IPS DF 19.7 (cell line): ENCODE data around the gene OSBPL2.

Experiments used
- DNase-seq: peaks from one replicate; pipeline ENCODE4 v3.0.0-alpha.2; 2013; ENCODE audit warnings: low read depth, low spot score

Gene OSBPL2

GRCh38 chr20:62237801-62238568, at the start of gene OSBPL2:
Gene OSBPL2 (plus strand): TSS chr20:62238521. CDS start chr20:62256185, 17,664 bp downstream.
- DNase-seq = peak; percentile 75

GRCh38 chr20:62190639-62191411, 47.5 kb upstream of the OSBPL2 start:
- DNase-seq = no peak

- DNase-seq = no peak
Measured at GRCh38 chr20:62191781-62192559, 46.4 kb upstream of the OSBPL2 start.

- DNase-seq = no peak
Measured at GRCh38 chr20:62192635-62193034, 45.7 kb upstream of the OSBPL2 start.

GRCh38 chr20:62193079-62194025, 45.0 kb upstream of the OSBPL2 start:
- DNase-seq = no peak

- DNase-seq = no peak
Measured at GRCh38 chr20:62195075-62195405, 43.3 kb upstream of the OSBPL2 start.

- DNase-seq = no peak
Measured at GRCh38 chr20:62195736-62196135, 42.6 kb upstream of the OSBPL2 start.

GRCh38 chr20:62196286-62196685, 42.0 kb upstream of the OSBPL2 start:
- DNase-seq = no peak

GRCh38 chr20:62197311-62197710, 41.0 kb upstream of the OSBPL2 start:
- no peak for DNase-seq

GRCh38 chr20:62197801-62198200, 40.5 kb upstream of the OSBPL2 start:
- no peak for DNase-seq

- DNase-seq = no peak
Measured at GRCh38 chr20:62198496-62198895, 39.8 kb upstream of the OSBPL2 start.

GRCh38 chr20:62198931-62199330, 39.4 kb upstream of the OSBPL2 start:
- DNase-seq = no peak

GRCh38 chr20:62200491-62201172, 37.7 kb upstream of the OSBPL2 start:
- no peak for DNase-seq

- DNase-seq = no peak
Measured at GRCh38 chr20:62201173-62202082, 36.9 kb upstream of the OSBPL2 start.

- DNase-seq = no peak
Measured at GRCh38 chr20:62202083-62202395, 36.3 kb upstream of the OSBPL2 start.

- no peak for DNase-seq
Measured at GRCh38 chr20:62202676-62203377, 35.5 kb upstream of the OSBPL2 start.

- DNase-seq = no peak
Measured at GRCh38 chr20:62203378-62204030, 34.8 kb upstream of the OSBPL2 start.

- no peak for DNase-seq
Measured at GRCh38 chr20:62205618-62206387, 32.5 kb upstream of the OSBPL2 start.
